SK-N-SH treated with all-trans-retinoic acid at 6 μM for 48 hours (cell line): ENCODE data around the gene ATP5F1E.

Experiments
- ATAC-seq: fragments of 200-7000 bp; cut with Tn5 transposase; 3 replicates; pipeline ENCODE4 v1.9.1; 2020; ENCODE audit warnings: mild to moderate bottlenecking, moderate library complexity
- ARNTL ChIP-seq: fragments of 450-650 bp; formaldehyde crosslinking; IDR thresholded peaks from 2 replicates; pipeline ENCODE4 v1.5.0; 2020; ENCODE audit warnings: low read depth, mild to moderate bottlenecking, moderate library complexity, borderline replicate concordance
- BACH2 ChIP-seq: fragments of 250-450 bp; sonication (Bioruptor Pico); IDR thresholded peaks from 2 replicates; pipeline ENCODE4 v1.9.0; 2021; ENCODE audit warnings: mild to moderate bottlenecking, borderline replicate concordance
- CREB5 ChIP-seq: fragments of 250-450 bp; sonication (Bioruptor Pico); IDR thresholded peaks from 2 replicates; pipeline ENCODE4 v1.5.1; 2020; ENCODE audit warnings: low read depth, mild to moderate bottlenecking, moderate library complexity
- CSDC2 ChIP-seq: fragments of 250-450 bp; sonication (Bioruptor Pico); IDR thresholded peaks from 2 replicates; pipeline ENCODE4 v1.5.0; 2020; ENCODE audit warnings: mild to moderate bottlenecking, moderate library complexity
- ESRRG ChIP-seq: fragments of 250-450 bp; sonication (Bioruptor Pico); IDR thresholded peaks from 2 replicates; pipeline ENCODE4 v1.6.1; 2021; ENCODE audit warnings: mild to moderate bottlenecking
- GLIS3 ChIP-seq: fragments of 250-450 bp; sonication (Bioruptor Pico); IDR thresholded peaks from 2 replicates; pipeline ENCODE4 v1.5.0; 2020; ENCODE audit warnings: mild to moderate bottlenecking, moderate library complexity
- ISL1 ChIP-seq: fragments of 250-450 bp; sonication (Bioruptor Pico); IDR thresholded peaks from 2 replicates; pipeline ENCODE4 v2.1.2; 2022; ENCODE audit warnings: mild to moderate bottlenecking, moderate library complexity
- OSR1 ChIP-seq: fragments of 250-450 bp; sonication (Bioruptor Pico); IDR thresholded peaks from 2 replicates; pipeline ENCODE4 v1.8.0; 2022; ENCODE audit warnings: moderate library complexity, mild to moderate bottlenecking, inconsistent platforms
- PPARA ChIP-seq: fragments of 250-450 bp; sonication (Bioruptor Pico); IDR thresholded peaks from 2 replicates; pipeline ENCODE4 v1.5.0; 2020; ENCODE audit warnings: mild to moderate bottlenecking, borderline replicate concordance
- RARB ChIP-seq: fragments of 250-450 bp; sonication (Bioruptor Pico); IDR thresholded peaks from 2 replicates; pipeline ENCODE4 v1.8.0; 2021; ENCODE audit warnings: mild to moderate bottlenecking, moderate library complexity
- SNAI2 ChIP-seq: fragments of 250-450 bp; sonication (Bioruptor Pico); IDR thresholded peaks from 2 replicates; pipeline ENCODE4 v1.5.0; 2020; ENCODE audit warnings: mild to moderate bottlenecking, moderate library complexity
- TCF4 ChIP-seq: fragments of 250-450 bp; sonication (Bioruptor Pico); IDR thresholded peaks from 2 replicates; pipeline ENCODE4 v1.8.0; 2021; ENCODE audit warnings: mild to moderate bottlenecking, moderate library complexity, borderline replicate concordance
- TOX ChIP-seq: fragments of 250-450 bp; sonication (Bioruptor Pico); IDR thresholded peaks from 2 replicates; pipeline ENCODE4 v1.8.0; 2021; ENCODE audit warnings: mild to moderate bottlenecking, moderate library complexity, borderline replicate concordance
- TSHZ2 ChIP-seq: fragments of 250-450 bp; sonication (Bioruptor Pico); IDR thresholded peaks from 2 replicates; pipeline ENCODE4 v1.5.0; 2020; ENCODE audit warnings: mild to moderate bottlenecking, moderate library complexity
- ZC3H10 ChIP-seq: fragments of 250-450 bp; sonication (Bioruptor Pico); IDR thresholded peaks from 2 replicates; pipeline ENCODE4 v1.5.1; 2021; ENCODE audit warnings: mild to moderate bottlenecking, moderate library complexity
- ZFP3 ChIP-seq: fragments of 250-450 bp; sonication (Bioruptor Pico); IDR thresholded peaks from 2 replicates; pipeline ENCODE4 v1.5.0; 2020; ENCODE audit warnings: mild to moderate bottlenecking, moderate library complexity
- ZFP30 ChIP-seq: fragments of 450-650 bp; formaldehyde crosslinking; IDR thresholded peaks from 2 replicates; pipeline ENCODE4 v1.5.0; 2022; ENCODE audit warnings: mild to moderate bottlenecking, moderate library complexity
- ZNF565 ChIP-seq: fragments of 450-650 bp; formaldehyde crosslinking; conservative IDR thresholded peaks from 2 replicates; pipeline ENCODE4 v1.5.0; 2020; ENCODE audit warnings: low read depth, mild to moderate bottlenecking, moderate library complexity
- ZNF70 ChIP-seq: fragments of 450-650 bp; formaldehyde crosslinking; IDR thresholded peaks from 2 replicates; pipeline ENCODE4 v1.5.0; 2020; ENCODE audit warnings: mild to moderate bottlenecking, moderate library complexity
- ZNF8 ChIP-seq: fragments of 450-650 bp; formaldehyde crosslinking; IDR thresholded peaks from 2 replicates; pipeline ENCODE4 v1.5.0; 2020; ENCODE audit warnings: mild to moderate bottlenecking, moderate library complexity
- TF ChIP-seq, protein P1 (sequence below): fragments of 250-450 bp; sonication (Bioruptor Pico); IDR thresholded peaks from 2 replicates; pipeline ENCODE4 v1.8.0; 2020; ENCODE audit warnings: mild to moderate bottlenecking, moderate library complexity, borderline replicate concordance
- TF ChIP-seq, protein P2 (sequence below): fragments of 250-450 bp; sonication (Bioruptor Pico); IDR thresholded peaks from 2 replicates; pipeline ENCODE4 v1.5.1; 2021; ENCODE audit warnings: mild to moderate bottlenecking, moderate library complexity
- TF ChIP-seq, protein P3 (sequence below): fragments of 250-450 bp; sonication (Bioruptor Pico); IDR thresholded peaks from 2 replicates; pipeline ENCODE4 v1.8.0; 2021; ENCODE audit warnings: low read depth, mild to moderate bottlenecking, moderate library complexity, borderline replicate concordance

ATP5F1E gene

DNA sequence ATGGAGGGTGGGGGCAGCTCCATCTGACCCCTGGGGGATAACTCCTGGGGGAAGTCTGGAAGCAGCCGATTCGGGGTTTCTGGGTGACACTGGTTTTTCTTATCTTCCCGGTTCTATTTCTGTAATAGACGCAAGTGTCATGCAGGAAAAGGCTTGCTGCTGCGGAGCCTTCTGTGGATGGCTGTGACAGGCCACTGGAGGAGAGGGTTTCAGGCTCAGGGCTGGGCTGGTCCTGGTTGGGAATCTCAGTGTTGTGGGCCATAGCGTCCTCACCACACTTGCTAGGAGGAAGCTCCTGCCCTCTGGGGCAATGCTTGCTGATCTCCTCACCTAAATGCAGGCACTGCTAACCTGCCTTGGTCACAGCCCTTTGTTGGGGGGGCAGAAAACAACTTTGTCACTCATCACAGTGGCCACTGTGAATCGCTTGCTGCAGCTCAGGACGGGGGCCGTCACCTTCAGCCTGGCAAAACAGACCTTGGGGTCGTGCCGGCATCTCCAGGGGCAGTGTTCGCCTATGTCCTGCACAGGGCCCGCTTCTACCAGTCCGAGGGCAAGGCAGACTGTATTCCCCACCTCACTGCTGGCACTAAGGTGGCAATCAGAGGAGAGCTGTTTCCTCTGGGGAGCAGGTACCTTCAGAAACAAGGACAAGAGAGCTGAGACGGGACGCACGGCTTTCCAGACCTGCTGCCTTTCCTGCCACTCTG, 17.3 kb downstream of the ATP5F1E start:
- TF ChIP-seq BACH2 (CRISPR knock-in tag), result no peak
- no peak for TF ChIP-seq ZFP3
- TF ChIP-seq PPARA, result no peak
- no peak for TF ChIP-seq OSR1
- TF ChIP-seq, protein P1, sequence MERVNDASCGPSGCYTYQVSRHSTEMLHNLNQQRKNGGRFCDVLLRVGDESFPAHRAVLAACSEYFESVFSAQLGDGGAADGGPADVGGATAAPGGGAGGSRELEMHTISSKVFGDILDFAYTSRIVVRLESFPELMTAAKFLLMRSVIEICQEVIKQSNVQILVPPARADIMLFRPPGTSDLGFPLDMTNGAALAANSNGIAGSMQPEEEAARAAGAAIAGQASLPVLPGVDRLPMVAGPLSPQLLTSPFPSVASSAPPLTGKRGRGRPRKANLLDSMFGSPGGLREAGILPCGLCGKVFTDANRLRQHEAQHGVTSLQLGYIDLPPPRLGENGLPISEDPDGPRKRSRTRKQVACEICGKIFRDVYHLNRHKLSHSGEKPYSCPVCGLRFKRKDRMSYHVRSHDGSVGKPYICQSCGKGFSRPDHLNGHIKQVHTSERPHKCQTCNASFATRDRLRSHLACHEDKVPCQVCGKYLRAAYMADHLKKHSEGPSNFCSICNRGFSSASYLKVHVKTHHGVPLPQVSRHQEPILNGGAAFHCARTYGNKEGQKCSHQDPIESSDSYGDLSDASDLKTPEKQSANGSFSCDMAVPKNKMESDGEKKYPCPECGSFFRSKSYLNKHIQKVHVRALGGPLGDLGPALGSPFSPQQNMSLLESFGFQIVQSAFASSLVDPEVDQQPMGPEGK (CRISPR knock-in tag), result no peak
- no peak for TF ChIP-seq SNAI2
- no peak for TF ChIP-seq ISL1 (CRISPR knock-in tag)
- TF ChIP-seq, protein P2, sequence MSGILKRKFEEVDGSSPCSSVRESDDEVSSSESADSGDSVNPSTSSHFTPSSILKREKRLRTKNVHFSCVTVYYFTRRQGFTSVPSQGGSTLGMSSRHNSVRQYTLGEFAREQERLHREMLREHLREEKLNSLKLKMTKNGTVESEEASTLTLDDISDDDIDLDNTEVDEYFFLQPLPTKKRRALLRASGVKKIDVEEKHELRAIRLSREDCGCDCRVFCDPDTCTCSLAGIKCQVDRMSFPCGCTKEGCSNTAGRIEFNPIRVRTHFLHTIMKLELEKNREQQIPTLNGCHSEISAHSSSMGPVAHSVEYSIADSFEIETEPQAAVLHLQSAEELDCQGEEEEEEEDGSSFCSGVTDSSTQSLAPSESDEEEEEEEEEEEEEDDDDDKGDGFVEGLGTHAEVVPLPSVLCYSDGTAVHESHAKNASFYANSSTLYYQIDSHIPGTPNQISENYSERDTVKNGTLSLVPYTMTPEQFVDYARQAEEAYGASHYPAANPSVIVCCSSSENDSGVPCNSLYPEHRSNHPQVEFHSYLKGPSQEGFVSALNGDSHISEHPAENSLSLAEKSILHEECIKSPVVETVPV, result no peak
- TF ChIP-seq TSHZ2 (CRISPR knock-in tag), result no peak
- no peak for TF ChIP-seq ZFP30 (CRISPR knock-in tag)
- TF ChIP-seq GLIS3 (CRISPR knock-in tag), result no peak
- TF ChIP-seq ZNF565 (CRISPR knock-in tag), result no peak
- no peak for TF ChIP-seq ZNF8 (CRISPR knock-in tag)
- no peak for TF ChIP-seq CREB5 (CRISPR knock-in tag)
- no peak for TF ChIP-seq ZNF70 (CRISPR knock-in tag)
- TF ChIP-seq ZC3H10 (CRISPR knock-in tag), result no peak
- ATAC-seq, result no peak; the same call in 2 of the 3 replicates

- peak; percentile 64 for ATAC-seq
- TF ChIP-seq BACH2 (CRISPR knock-in tag) (no peak), ZNF70 (CRISPR knock-in tag) (no peak), CREB5 (CRISPR knock-in tag) (no peak), ZC3H10 (CRISPR knock-in tag) (no peak), RARB (CRISPR knock-in tag) (no peak), ESRRG (no peak), TCF4 (CRISPR knock-in tag) (no peak), OSR1 (no peak), TOX (CRISPR knock-in tag) (no peak), CSDC2 (CRISPR knock-in tag) (no peak), SNAI2 (no peak), TSHZ2 (CRISPR knock-in tag) (no peak), ZFP3 (no peak), ARNTL (CRISPR knock-in tag) (no peak), ZFP30 (CRISPR knock-in tag) (no peak), ZNF8 (CRISPR knock-in tag) (no peak)
- TF ChIP-seq, protein P3, sequence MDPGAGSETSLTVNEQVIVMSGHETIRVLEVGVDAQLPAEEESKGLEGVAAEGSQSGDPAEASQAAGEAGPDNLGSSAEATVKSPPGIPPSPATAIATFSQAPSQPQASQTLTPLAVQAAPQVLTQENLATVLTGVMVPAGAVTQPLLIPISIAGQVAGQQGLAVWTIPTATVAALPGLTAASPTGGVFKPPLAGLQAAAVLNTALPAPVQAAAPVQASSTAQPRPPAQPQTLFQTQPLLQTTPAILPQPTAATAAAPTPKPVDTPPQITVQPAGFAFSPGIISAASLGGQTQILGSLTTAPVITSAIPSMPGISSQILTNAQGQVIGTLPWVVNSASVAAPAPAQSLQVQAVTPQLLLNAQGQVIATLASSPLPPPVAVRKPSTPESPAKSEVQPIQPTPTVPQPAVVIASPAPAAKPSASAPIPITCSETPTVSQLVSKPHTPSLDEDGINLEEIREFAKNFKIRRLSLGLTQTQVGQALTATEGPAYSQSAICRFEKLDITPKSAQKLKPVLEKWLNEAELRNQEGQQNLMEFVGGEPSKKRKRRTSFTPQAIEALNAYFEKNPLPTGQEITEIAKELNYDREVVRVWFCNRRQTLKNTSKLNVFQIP (CRISPR knock-in tag), result no peak
- TF ChIP-seq, protein P1 (CRISPR knock-in tag), result no peak
Observed at GRCh38 chr20:59013959-59014608, 18.1 kb downstream of the ATP5F1E start.
